GM23338 (cell line): Measurements from ENCODE around the gene PFKP. TPM values are rescaled to one million over a fixed set of nuclear protein-coding genes. Genes with fewer than 3 reads are reported as not detected.

Experiments used
- ATAC-seq: fragments of 200-7000 bp; cut with Tn5 transposase; 3 replicates; pipeline ENCODE4 v1.9.1; 2020
- DNase-seq: peaks from one replicate; pipeline ENCODE4 v3.0.0-alpha.2; 2015; ENCODE audit warnings: low spot score
- H2AFZ ChIP-seq: fragments of 200-600 bp; sonication (generic); 2 replicates; pipeline ENCODE4 v1.8.0; 2016; ENCODE audit warnings: antibody characterized with exemption, mild to moderate bottlenecking, moderate library complexity
- H3F3A ChIP-seq: fragments of 200-600 bp; sonication (generic); replicated peaks from 2 replicates; pipeline ENCODE4 v1.8.0; 2017; ENCODE audit warnings: antibody characterized with exemption, mixed run types, low read depth
- H3K27ac ChIP-seq: fragments of 200-600 bp; sonication (generic); 2 replicates; pipeline ENCODE4 v1.6.1; 2016; ENCODE audit warnings: low read depth
- H3K27me3 ChIP-seq: fragments of 200-600 bp; sonication (generic); 2 replicates; pipeline ENCODE4 v1.8.0; 2016; ENCODE audit warnings: mild to moderate bottlenecking, mixed run types, moderate library complexity; ENCODE audit not compliant: insufficient read depth
- H3K36me3 ChIP-seq: fragments of 200-600 bp; sonication (generic); 2 replicates; pipeline ENCODE4 v1.8.0; 2016; ENCODE audit warnings: mild to moderate bottlenecking; ENCODE audit not compliant: insufficient read depth
- H3K4me1 ChIP-seq: fragments of 200-600 bp; sonication (generic); 2 replicates; pipeline ENCODE4 v1.8.0; 2016; ENCODE audit warnings: mild to moderate bottlenecking, moderate library complexity; ENCODE audit not compliant: insufficient read depth
- H3K4me2 ChIP-seq: fragments of 200-600 bp; sonication (generic); 2 replicates; pipeline ENCODE4 v1.7.1; 2017; ENCODE audit warnings: mixed run types
- H3K4me3 ChIP-seq: fragments of 200-600 bp; sonication (generic); 2 replicates; pipeline ENCODE4 v1.6.1; 2016; ENCODE audit warnings: mixed run types
- H3K79me2 ChIP-seq: fragments of 200-600 bp; sonication (generic); replicated peaks from 2 replicates; pipeline ENCODE4 v1.8.0; 2017; ENCODE audit warnings: mild to moderate bottlenecking; ENCODE audit not compliant: insufficient read depth
- H3K9me2 ChIP-seq: fragments of 200-600 bp; sonication (generic); 2 replicates; pipeline ENCODE4 v1.8.0; 2017; ENCODE audit not compliant: insufficient read depth
- H4K20me1 ChIP-seq: fragments of 200-600 bp; sonication (generic); replicated peaks from 2 replicates; pipeline ENCODE4 v1.8.0; 2017; ENCODE audit warnings: mild to moderate bottlenecking; ENCODE audit not compliant: insufficient read depth
- H3K27ac Mint-ChIP-seq: 2 replicates; pipeline ENCODE4 v1.8.0; 2020; ENCODE audit warnings: inconsistent platforms, mild to moderate bottlenecking, moderate library complexity, mixed read lengths
- H3K27me3 Mint-ChIP-seq: 3 replicates; pipeline ENCODE4 v1.8.0; 2022; ENCODE audit warnings: low read depth, mild to moderate bottlenecking, moderate library complexity, mixed read lengths, inconsistent platforms; ENCODE audit not compliant: insufficient read depth, poor library complexity
- H3K36me3 Mint-ChIP-seq: 3 replicates; pipeline ENCODE4 v1.8.0; 2021; ENCODE audit warnings: low read depth, mild to moderate bottlenecking, inconsistent platforms, moderate library complexity, mixed read lengths
- H3K4me1 Mint-ChIP-seq: 3 replicates; pipeline ENCODE4 v1.8.0; 2020; ENCODE audit warnings: mild to moderate bottlenecking, inconsistent platforms, mixed read lengths
- H3K4me3 Mint-ChIP-seq: 3 replicates; pipeline ENCODE4 v1.8.0; 2021; ENCODE audit warnings: moderate library complexity, mild to moderate bottlenecking, inconsistent platforms, mixed read lengths
- H3K9me3 Mint-ChIP-seq: 3 replicates; pipeline ENCODE4 v1.8.0; 2020; ENCODE audit warnings: moderate library complexity, mild to moderate bottlenecking, inconsistent platforms, mixed read lengths
- CTCF ChIP-seq, 2 experiments: fragments of 200-600 bp in 1 of 2; sonication (generic) in 1 of 2; conservative IDR thresholded peaks; 2 replicates each; pipeline versions ENCODE4 v1.5.1 to v1.6.1; 2016 to 2017; ENCODE audit warnings: antibody characterized with exemption in 2 of 2, low read depth in 2 of 2, mild to moderate bottlenecking in 2 of 2, moderate library complexity in 1 of 2
- EZH2 ChIP-seq: fragments of 200-600 bp; sonication (generic); IDR thresholded peaks from one replicate; pipeline ENCODE4 v1.8.0; 2017; ENCODE audit warnings: antibody characterized with exemption, mild to moderate bottlenecking, low read depth; ENCODE audit not compliant: unreplicated experiment
- EZH2phosphoT487 ChIP-seq: fragments of 200-600 bp; sonication (generic); IDR thresholded peaks from one replicate; pipeline ENCODE4 v1.8.1; 2018; ENCODE audit warnings: antibody characterized with exemption; ENCODE audit not compliant: unreplicated experiment
- JUNB ChIP-seq: IDR thresholded peaks from one replicate; pipeline ENCODE4 v1.6.1; 2016; ENCODE audit warnings: antibody characterized with exemption; ENCODE audit not compliant: unreplicated experiment
- POLR2AphosphoS5 ChIP-seq: IDR thresholded peaks from 2 replicates; pipeline ENCODE4 v1.6.1; 2016; ENCODE audit warnings: antibody characterized with exemption, low read depth
- STAT1 ChIP-seq: IDR thresholded peaks from one replicate; pipeline ENCODE4 v1.6.1; 2016; ENCODE audit warnings: antibody characterized with exemption; ENCODE audit not compliant: unreplicated experiment
- ZNF114 ChIP-seq: fragments of 250-450 bp; sonication (Bioruptor Pico); IDR thresholded peaks from 2 replicates; pipeline ENCODE4 v1.5.0; 2020; ENCODE audit warnings: mild to moderate bottlenecking, moderate library complexity
- polyA plus RNA-seq: library from polyadenylated mRNA; unstranded; fragments of >200 nt; fragmentation: Nextera tagmentation; extraction: Ambion mirVana; gene quantifications from 2 replicates; pipeline ENCODE4 v1.2.1, GENCODE V29; 2016
- total RNA-seq: library from RNA; depleted of rRNA; stranded (reverse); fragments of >200 nt; shearing (Covaris generic); gene quantifications from 2 replicates; pipeline ENCODE4 v1.2.3, GENCODE V29; 2014
- TF ChIP-seq, protein P1 (sequence below): fragments of 250-450 bp; sonication (Bioruptor Pico); IDR thresholded peaks from 2 replicates; pipeline ENCODE4 v1.5.0; 2020; ENCODE audit warnings: mild to moderate bottlenecking, moderate library complexity

The PFKP gene
- total and polyA plus RNA-seq, 2 experiments from 2014 or later = 56.3 to 120 TPM

DNA sequence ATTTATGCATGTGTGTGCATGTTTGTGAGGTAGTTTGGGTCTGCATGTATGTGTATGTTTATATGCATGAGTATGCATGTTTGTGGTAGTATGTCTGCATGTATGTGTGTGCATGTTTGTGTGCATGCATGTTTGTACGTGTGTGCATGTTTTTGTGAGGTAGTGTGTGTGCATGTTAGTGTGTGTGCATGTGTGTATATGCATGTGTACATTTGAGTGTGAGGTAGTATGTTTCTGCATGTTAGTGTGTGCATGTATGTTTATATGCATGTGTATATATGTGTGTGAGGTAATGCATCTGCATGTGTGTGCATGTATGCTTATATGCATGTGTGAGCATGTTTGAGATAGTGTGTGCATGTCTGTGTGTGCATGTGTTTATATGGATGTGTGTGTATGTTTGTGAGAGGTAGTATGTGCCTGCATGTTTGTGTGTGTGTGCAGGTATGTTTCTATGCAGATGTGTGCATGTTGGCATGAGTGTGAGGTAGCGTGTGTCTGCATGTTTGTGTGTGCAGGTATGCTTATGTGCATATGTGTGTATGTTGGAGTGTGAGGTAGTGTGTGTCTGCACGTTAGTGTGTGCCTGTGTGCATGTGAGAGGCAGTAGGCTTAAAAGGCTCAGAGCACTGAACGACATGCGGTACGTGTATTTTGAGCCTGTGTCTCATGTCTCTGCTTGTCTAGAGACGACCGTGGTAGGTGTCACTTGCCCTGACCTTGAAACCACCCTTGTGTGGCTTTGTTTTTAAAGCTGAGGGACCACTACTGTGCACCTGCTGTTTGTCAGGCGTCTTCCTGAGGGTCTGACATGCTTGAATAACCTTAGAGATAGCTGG, 43.7 kb downstream of the PFKP start:
- H3K27ac ChIP-seq = no peak overlapping the region
- DNase-seq = no peak
- Mint-ChIP-seq H3K27ac (no peak overlapping the region), H3K4me1 (no peaks in the 10 kb centered on the region), H3K27me3 (peaks cover 9% of the 10 kb centered on the region), H3K9me3 (no peaks in the 10 kb centered on the region), H3K4me3 (no peak overlapping the region), H3K36me3 (peaks cover 86% of the 10 kb centered on the region)
- no peaks in the 10 kb centered on the region for H3K27me3 ChIP-seq
- H3K9me2 ChIP-seq = 0 out of 2 replicates have a peak, but pooled peaks cover 4% of the 10 kb centered on the region
- ATAC-seq = no peak
- no peaks in the 10 kb centered on the region; the same call in 1 of the 2 replicates for H3K79me2 ChIP-seq
- no peak for TF ChIP-seq STAT1
- TF ChIP-seq ZNF114 (CRISPR knock-in tag) = no peak
- no peak for TF ChIP-seq POLR2AphosphoS5
- TF ChIP-seq CTCF (conservative IDR thresholded peaks at IDR 0.05; ENCODE audit: low read depth in 2 of 2) = no peak
- no peak for TF ChIP-seq EZH2
- TF ChIP-seq JUNB = no peak
- TF ChIP-seq EZH2phosphoT487 = no peak
- no peak overlapping the region for H3K4me2 ChIP-seq
- no peak overlapping the region for H2AFZ ChIP-seq
- peaks cover 9% of the 10 kb centered on the region; the same call in 1 of the 2 replicates for H4K20me1 ChIP-seq
- H3F3A ChIP-seq = peaks cover 6% of the 10 kb centered on the region; the same call in 1 of the 2 replicates
- H3K4me1 ChIP-seq = no peaks in the 10 kb centered on the region
- peaks cover 11% of the 10 kb centered on the region; the same call in 1 of the 2 replicates for H3K36me3 ChIP-seq
- H3K4me3 ChIP-seq = no peak overlapping the region

- H3K36me3 Mint-ChIP-seq = peaks cover 93% of the 10 kb centered on the region
- H3K4me3 Mint-ChIP-seq = no peak overlapping the region
- H3K27ac Mint-ChIP-seq = no peak overlapping the region
- H3K9me3 Mint-ChIP-seq = no peaks in the 10 kb centered on the region
- Histone ChIP-seq H3K4me2 (no peak overlapping the region), H3K27me3 (no peaks in the 10 kb centered on the region), H3F3A (peaks cover 6% of the 10 kb centered on the region; the same call in 1 of the 2 replicates), H3K4me3 (no peak overlapping the region), H3K36me3 (peaks cover 18% of the 10 kb centered on the region), H3K79me2 (no peaks in the 10 kb centered on the region; the same call in 1 of the 2 replicates), H2AFZ (no peak overlapping the region), H3K4me1 (no peaks in the 10 kb centered on the region), H4K20me1 (peaks cover 9% of the 10 kb centered on the region; the same call in 1 of the 2 replicates), H3K9me2 (0 out of 2 replicates have a peak, but pooled peaks cover 4% of the 10 kb centered on the region), H3K27ac (no peak overlapping the region)
- DNase-seq (no peak), ATAC-seq (no peak)
- no peaks in the 10 kb centered on the region for H3K4me1 Mint-ChIP-seq
- peaks cover 9% of the 10 kb centered on the region for H3K27me3 Mint-ChIP-seq
- TF ChIP-seq, protein P1, sequence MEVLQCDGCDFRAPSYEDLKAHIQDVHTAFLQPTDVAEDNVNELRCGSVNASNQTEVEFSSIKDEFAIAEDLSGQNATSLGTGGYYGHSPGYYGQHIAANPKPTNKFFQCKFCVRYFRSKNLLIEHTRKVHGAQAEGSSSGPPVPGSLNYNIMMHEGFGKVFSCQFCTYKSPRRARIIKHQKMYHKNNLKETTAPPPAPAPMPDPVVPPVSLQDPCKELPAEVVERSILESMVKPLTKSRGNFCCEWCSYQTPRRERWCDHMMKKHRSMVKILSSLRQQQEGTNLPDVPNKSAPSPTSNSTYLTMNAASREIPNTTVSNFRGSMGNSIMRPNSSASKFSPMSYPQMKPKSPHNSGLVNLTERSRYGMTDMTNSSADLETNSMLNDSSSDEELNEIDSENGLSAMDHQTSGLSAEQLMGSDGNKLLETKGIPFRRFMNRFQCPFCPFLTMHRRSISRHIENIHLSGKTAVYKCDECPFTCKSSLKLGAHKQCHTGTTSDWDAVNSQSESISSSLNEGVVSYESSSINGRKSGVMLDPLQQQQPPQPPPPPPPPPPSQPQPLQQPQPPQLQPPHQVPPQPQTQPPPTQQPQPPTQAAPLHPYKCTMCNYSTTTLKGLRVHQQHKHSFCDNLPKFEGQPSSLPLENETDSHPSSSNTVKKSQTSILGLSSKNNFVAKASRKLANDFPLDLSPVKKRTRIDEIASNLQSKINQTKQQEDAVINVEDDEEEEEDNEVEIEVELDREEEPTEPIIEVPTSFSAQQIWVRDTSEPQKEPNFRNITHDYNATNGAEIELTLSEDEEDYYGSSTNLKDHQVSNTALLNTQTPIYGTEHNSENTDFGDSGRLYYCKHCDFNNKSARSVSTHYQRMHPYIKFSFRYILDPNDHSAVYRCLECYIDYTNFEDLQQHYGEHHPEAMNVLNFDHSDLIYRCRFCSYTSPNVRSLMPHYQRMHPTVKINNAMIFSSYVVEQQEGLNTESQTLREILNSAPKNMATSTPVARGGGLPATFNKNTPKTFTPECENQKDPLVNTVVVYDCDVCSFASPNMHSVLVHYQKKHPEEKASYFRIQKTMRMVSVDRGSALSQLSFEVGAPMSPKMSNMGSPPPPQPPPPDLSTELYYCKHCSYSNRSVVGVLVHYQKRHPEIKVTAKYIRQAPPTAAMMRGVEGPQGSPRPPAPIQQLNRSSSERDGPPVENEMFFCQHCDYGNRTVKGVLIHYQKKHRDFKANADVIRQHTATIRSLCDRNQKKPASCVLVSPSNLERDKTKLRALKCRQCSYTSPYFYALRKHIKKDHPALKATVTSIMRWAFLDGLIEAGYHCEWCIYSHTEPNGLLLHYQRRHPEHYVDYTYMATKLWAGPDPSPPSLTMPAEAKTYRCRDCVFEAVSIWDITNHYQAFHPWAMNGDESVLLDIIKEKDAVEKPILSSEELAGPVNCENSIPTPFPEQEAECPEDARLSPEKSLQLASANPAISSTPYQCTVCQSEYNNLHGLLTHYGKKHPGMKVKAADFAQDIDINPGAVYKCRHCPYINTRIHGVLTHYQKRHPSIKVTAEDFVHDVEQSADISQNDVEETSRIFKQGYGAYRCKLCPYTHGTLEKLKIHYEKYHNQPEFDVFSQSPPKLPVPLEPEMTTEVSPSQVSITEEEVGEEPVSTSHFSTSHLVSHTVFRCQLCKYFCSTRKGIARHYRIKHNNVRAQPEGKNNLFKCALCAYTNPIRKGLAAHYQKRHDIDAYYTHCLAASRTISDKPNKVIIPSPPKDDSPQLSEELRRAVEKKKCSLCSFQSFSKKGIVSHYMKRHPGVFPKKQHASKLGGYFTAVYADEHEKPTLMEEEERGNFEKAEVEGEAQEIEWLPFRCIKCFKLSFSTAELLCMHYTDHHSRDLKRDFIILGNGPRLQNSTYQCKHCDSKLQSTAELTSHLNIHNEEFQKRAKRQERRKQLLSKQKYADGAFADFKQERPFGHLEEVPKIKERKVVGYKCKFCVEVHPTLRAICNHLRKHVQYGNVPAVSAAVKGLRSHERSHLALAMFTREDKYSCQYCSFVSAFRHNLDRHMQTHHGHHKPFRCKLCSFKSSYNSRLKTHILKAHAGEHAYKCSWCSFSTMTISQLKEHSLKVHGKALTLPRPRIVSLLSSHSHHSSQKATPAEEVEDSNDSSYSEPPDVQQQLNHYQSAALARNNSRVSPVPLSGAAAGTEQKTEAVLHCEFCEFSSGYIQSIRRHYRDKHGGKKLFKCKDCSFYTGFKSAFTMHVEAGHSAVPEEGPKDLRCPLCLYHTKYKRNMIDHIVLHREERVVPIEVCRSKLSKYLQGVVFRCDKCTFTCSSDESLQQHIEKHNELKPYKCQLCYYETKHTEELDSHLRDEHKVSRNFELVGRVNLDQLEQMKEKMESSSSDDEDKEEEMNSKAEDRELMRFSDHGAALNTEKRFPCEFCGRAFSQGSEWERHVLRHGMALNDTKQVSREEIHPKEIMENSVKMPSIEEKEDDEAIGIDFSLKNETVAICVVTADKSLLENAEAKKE (CRISPR knock-in tag) = no peak
- TF ChIP-seq JUNB = no peak
- TF ChIP-seq CTCF (conservative IDR thresholded peaks at IDR 0.05; ENCODE audit: low read depth in 2 of 2) = no peak
- no peak for TF ChIP-seq STAT1
- TF ChIP-seq POLR2AphosphoS5 = no peak
- TF ChIP-seq EZH2 = no peak
Observed at GRCh38 chr10:3111621-3112163, 44.3 kb downstream of the PFKP start.
